ENCODE measurements around the gene ARID3B.

GRCh38 chr15:74622758-74623157 lies 81.7 kb downstream of the ARID3B start:
- no peak for TF ChIP-seq POLR2AphosphoS5 (IDR thresholded peaks at IDR 0.05; ENCODE audit: borderline replicate concordance, low read depth, low read length)
- no peak for TF ChIP-seq EZH2 (IDR thresholded peaks at IDR 0.05)
- no peak for TF ChIP-seq FOXP2 (optimal IDR thresholded peaks at IDR 0.05; ENCODE audit: control extremely low read depth, extremely low read length, insufficient read depth)

Data from SK-N-MC (cell line).